Measurements from ENCODE around the gene SNTG2.
"Not testable (repeated sequence)": the region's sequence is repeated elsewhere in the genome, so short reads cannot be mapped to it uniquely, and the experiment has no call there.

Gene SNTG2

DNA sequence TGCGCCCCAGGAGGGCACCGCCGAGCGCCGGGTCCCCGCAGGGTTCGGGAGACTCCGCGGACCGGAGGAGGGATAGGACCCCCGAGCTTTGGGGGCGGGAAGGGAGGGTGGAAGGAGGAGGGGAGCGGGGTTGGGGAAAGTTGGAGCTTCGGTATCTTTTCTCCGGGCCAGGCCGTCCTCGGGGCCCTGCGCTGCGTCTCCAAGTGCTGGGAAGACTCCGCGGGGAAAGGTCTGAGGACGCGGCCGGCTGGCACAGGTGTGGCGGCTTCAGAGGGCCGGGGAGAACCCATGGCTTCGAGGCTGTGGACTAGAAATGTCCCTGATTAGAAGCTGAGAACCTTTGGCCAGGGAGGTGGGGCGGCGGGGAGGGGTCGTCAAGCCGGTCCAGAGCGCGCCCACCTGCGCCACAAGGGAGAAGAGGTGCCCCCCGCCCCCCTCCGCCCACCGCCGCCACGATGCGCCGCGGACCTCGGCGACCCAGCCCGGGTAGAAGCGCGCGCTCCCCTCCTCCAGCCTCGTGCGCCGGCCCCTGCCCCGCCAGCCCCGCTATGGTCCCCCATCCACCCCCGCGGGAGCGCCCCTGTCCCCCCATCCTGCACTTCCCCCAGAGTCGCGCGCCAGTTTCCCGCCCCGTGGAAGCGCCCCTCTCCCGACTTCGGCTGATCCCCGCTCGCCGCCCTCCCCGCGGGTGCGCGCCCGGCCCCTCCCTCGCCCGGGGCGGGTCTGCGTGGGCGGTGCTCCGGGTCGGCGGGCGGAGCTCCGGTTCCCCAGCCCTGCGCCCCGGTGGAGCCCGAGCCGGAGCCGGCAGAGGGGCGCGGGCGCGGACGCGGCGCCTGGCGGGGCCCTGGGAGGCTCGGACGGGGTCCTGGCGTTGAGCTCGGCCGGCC is at the start of gene SNTG2:
Gene SNTG2, plus strand, starts transcription at position 770 of the 887 bp plus-strand sequence. CDS start 148 bp downstream, outside the sequence.
- no peaks in the 10 kb centered on the region for H3K36me3 ChIP-seq (ENCODE audit: control insufficient read depth in 2 of 2, insufficient read depth in 2 of 2, low read length in 2 of 2)
- H3K4me1 ChIP-seq (ENCODE audit: control insufficient read depth in 2 of 2, insufficient read depth in 2 of 2, low read length in 2 of 2), result peaks cover 0 to 2% of the 10 kb centered on the region in 2 donors
- H3K9ac ChIP-seq (ENCODE audit: low read depth in 1 of 2, low read length in 2 of 2), result no peak within 1 kb of the TSS
- peaks cover 24 to 35% of the 10 kb centered on the region in 2 donors for H3K27me3 ChIP-seq (ENCODE audit: control insufficient read depth in 2 of 2, insufficient read depth in 2 of 2, low read length in 2 of 2)
- no peaks in the 10 kb centered on the region for H3K9me3 ChIP-seq (ENCODE audit: control insufficient read depth in 2 of 2, low read length in 2 of 2)
- peak within 1 kb of the TSS in 1 of 2 donors; percentile 30 for H3K4me3 ChIP-seq (ENCODE audit: low read length in 2 of 2)
- H3K27ac ChIP-seq (ENCODE audit: low read depth in 2 of 2, low read length in 2 of 2), result no peak within 1 kb of the TSS

DNA sequence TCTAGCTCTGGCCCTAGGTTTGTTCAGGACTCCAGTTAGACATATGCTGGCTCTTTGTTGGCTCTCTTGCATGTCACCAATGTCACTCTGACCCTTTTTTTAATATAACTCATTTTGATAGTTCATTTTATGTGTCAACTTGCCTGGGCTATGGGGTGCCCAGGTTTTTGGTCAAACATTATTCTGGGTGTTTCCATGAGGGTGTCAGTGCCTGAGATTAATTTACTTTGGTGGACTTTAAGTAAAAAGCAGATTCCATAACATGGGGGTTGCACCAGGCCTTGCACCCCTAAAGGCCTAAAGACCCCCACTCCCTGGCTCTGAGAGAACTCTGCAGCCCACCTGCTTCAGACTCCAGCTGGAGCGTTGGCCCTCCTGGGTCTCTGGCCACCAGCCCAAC is 48.1 kb upstream of the SNTG2 start:
- H3K4me3 ChIP-seq (ENCODE audit: low read length in 2 of 2), result no peak overlapping the region
- H3K27ac ChIP-seq (ENCODE audit: low read depth in 2 of 2, low read length in 2 of 2), result no peak overlapping the region
- H3K36me3 ChIP-seq (ENCODE audit: control insufficient read depth in 2 of 2, insufficient read depth in 2 of 2, low read length in 2 of 2), result no peaks in the 10 kb centered on the region
- H3K4me1 ChIP-seq (ENCODE audit: control insufficient read depth in 2 of 2, insufficient read depth in 2 of 2, low read length in 2 of 2), result no peaks in the 10 kb centered on the region
- peaks cover 0 to 5% of the 10 kb centered on the region in 2 donors for H3K27me3 ChIP-seq (ENCODE audit: control insufficient read depth in 2 of 2, insufficient read depth in 2 of 2, low read length in 2 of 2)
- H3K9me3 ChIP-seq (ENCODE audit: control insufficient read depth in 2 of 2, low read length in 2 of 2), result no peaks in the 10 kb centered on the region
- no peak overlapping the region for H3K9ac ChIP-seq (ENCODE audit: low read depth in 1 of 2, low read length in 2 of 2)

GRCh38 chr2:903223-903900 is 47.3 kb upstream of the SNTG2 start:
- Histone ChIP-seq H3K4me3 (ENCODE audit: low read length in 2 of 2) (no peak overlapping the region), H3K9ac (ENCODE audit: low read depth in 1 of 2, low read length in 2 of 2) (no peak overlapping the region), H3K27me3 (ENCODE audit: control insufficient read depth in 2 of 2, insufficient read depth in 2 of 2, low read length in 2 of 2) (peaks cover 0 to 5% of the 10 kb centered on the region in 2 donors), H3K36me3 (ENCODE audit: control insufficient read depth in 2 of 2, insufficient read depth in 2 of 2, low read length in 2 of 2) (no peaks in the 10 kb centered on the region), H3K9me3 (ENCODE audit: control insufficient read depth in 2 of 2, low read length in 2 of 2) (no peaks in the 10 kb centered on the region), H3K4me1 (ENCODE audit: control insufficient read depth in 2 of 2, insufficient read depth in 2 of 2, low read length in 2 of 2) (no peaks in the 10 kb centered on the region), H3K27ac (ENCODE audit: low read depth in 2 of 2, low read length in 2 of 2) (no peak overlapping the region)

DNA sequence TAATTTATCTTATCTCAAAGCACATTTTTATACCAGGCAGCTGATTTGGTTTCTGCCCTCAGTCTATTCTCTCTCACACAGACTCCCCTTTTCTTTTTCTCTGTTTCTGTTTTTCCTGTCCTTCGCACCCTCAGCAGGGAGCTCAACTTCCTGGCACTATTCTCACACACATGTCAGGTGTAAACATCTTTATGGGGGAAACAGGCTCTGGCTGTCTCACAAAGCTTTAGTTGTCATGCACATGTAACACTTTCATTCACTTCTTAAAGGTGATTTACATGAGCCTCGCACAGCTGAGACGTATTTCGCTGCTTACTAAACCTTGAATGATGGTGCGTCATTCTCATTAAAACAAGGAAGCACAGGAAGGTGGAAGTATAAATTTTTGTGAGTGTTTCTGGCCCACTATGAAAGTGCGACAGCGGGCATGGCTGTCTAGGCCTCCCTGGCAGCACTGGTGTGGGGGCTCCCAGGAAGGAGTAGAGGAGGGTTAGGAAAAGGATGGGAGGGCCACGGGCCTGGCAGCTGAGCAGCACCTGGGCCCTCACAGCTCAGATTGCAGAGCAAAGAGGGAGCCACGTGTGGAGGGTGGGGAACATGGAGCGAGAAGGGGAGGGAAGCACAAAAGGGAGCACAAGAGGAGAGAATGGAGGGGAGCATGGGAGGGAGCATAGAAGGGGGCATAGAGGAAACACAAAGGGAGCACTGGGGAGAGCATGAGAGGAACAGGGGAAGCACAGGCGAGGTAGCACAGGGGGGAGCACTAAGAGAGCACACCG is 46.2 kb upstream of the SNTG2 start:
- no peaks in the 10 kb centered on the region for H3K36me3 ChIP-seq (ENCODE audit: control insufficient read depth in 2 of 2, insufficient read depth in 2 of 2, low read length in 2 of 2)
- peaks cover 0 to 5% of the 10 kb centered on the region in 2 donors for H3K27me3 ChIP-seq (ENCODE audit: control insufficient read depth in 2 of 2, insufficient read depth in 2 of 2, low read length in 2 of 2)
- no peak overlapping the region for H3K27ac ChIP-seq (ENCODE audit: low read depth in 2 of 2, low read length in 2 of 2)
- H3K9ac ChIP-seq (ENCODE audit: low read depth in 1 of 2, low read length in 2 of 2), result no peak overlapping the region
- no peak overlapping the region for H3K4me3 ChIP-seq (ENCODE audit: low read length in 2 of 2)
- no peaks in the 10 kb centered on the region for H3K9me3 ChIP-seq (ENCODE audit: control insufficient read depth in 2 of 2, low read length in 2 of 2)
- H3K4me1 ChIP-seq (ENCODE audit: control insufficient read depth in 2 of 2, insufficient read depth in 2 of 2, low read length in 2 of 2), result no peaks in the 10 kb centered on the region

DNA sequence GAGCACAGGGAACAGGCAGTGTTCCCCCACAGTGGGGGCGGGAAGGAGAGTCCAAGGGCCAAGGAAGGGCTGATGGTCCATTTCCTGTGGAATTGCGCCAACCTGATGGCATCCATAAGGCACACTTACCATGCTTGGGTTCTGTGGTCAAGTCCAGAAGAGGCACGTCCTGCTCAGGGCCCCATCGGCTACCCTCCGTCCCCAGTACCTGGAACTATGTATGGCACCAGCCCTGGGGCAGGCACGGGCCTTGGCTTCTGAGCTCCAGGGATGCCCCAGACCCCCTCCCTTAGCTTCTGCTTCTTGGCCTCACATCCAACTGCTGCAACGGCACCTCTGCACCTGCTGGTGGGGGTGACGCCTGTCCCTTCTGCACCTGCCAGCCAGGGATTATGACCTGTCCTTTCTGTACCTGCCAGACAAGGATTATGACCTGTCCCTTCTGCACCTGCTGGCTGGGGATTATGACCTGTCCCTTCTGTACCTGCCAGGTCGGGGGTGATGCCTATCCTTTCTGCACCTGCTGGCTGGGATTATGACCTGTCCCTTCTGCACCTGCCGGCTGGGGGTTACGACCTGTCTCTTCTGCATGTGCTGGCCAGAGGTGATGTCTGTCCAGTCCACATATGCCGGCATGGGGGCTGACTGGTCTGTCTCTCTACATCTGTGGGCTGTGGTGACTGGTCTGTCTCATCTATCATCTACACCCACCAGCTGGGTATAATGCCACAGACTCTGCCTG is 45.4 kb upstream of the SNTG2 start:
- no peaks in the 10 kb centered on the region for H3K4me1 ChIP-seq (ENCODE audit: control insufficient read depth in 2 of 2, insufficient read depth in 2 of 2, low read length in 2 of 2)

DNA sequence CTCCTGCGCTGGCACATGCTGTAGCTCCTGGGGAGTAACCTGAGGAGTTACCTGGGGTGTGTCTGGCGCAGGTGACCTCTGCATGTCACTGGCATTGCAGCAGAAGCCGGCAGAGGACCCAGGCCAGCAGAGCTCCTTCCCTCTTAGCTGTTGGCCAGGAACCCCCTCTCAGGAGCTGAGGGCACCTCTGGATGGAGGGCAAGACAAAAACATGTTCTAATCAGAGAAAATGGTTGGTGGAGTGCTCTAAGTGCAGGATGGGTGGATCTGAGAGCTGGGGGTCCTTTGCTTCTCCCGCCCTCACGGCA is 44.9 kb upstream of the SNTG2 start:
- Histone ChIP-seq H3K9me3 (ENCODE audit: control insufficient read depth in 2 of 2, low read length in 2 of 2) (no peaks in the 10 kb centered on the region), H3K27me3 (ENCODE audit: control insufficient read depth in 2 of 2, insufficient read depth in 2 of 2, low read length in 2 of 2) (peaks cover 0 to 3% of the 10 kb centered on the region in 2 donors), H3K36me3 (ENCODE audit: control insufficient read depth in 2 of 2, insufficient read depth in 2 of 2, low read length in 2 of 2) (no peaks in the 10 kb centered on the region), H3K9ac (ENCODE audit: low read depth in 1 of 2, low read length in 2 of 2) (no peak overlapping the region), H3K4me3 (ENCODE audit: low read length in 2 of 2) (no peak overlapping the region), H3K4me1 (ENCODE audit: control insufficient read depth in 2 of 2, insufficient read depth in 2 of 2, low read length in 2 of 2) (no peaks in the 10 kb centered on the region), H3K27ac (ENCODE audit: low read depth in 2 of 2, low read length in 2 of 2) (no peak overlapping the region)

More for the DNA sequence above, 45.4 kb upstream of the SNTG2 start:
- Histone ChIP-seq H3K9ac (ENCODE audit: low read depth in 1 of 2, low read length in 2 of 2) (no peak overlapping the region), H3K4me3 (ENCODE audit: low read length in 2 of 2) (no peak overlapping the region), H3K36me3 (ENCODE audit: control insufficient read depth in 2 of 2, insufficient read depth in 2 of 2, low read length in 2 of 2) (no peaks in the 10 kb centered on the region), H3K27me3 (ENCODE audit: control insufficient read depth in 2 of 2, insufficient read depth in 2 of 2, low read length in 2 of 2) (peaks cover 0 to 3% of the 10 kb centered on the region in 2 donors), H3K27ac (ENCODE audit: low read depth in 2 of 2, low read length in 2 of 2) (no peak overlapping the region), H3K9me3 (ENCODE audit: control insufficient read depth in 2 of 2, low read length in 2 of 2) (no peaks in the 10 kb centered on the region)

- Histone ChIP-seq H3K9ac (ENCODE audit: low read depth in 1 of 2, low read length in 2 of 2) (no peak overlapping the region), H3K27me3 (ENCODE audit: control insufficient read depth in 2 of 2, insufficient read depth in 2 of 2, low read length in 2 of 2) (peaks cover 0 to 3% of the 10 kb centered on the region in 2 donors), H3K9me3 (ENCODE audit: control insufficient read depth in 2 of 2, low read length in 2 of 2) (no peaks in the 10 kb centered on the region)
Observed at GRCh38 chr2:907706-908105, 42.9 kb upstream of the SNTG2 start.

DNA sequence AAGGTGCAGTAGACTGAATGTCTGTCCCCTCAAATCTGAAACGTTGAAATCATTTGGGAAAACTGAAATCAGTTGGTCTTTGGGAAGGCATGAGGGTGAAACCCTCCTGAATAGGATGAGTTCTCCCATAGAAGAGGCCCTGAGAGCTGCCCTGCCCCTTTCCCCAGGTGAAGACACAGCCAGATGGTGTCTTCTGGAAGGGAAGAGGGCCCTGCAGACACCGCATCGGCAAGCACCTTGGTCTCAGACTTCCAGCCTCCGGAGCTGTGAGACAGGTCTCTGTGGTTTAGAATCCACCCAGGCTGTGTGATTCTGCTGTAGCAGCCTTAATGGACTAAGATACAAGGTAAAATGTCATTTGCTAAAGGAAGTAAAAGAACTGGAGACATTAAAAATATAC is 42.1 kb upstream of the SNTG2 start:
- no peaks in the 10 kb centered on the region for H3K9me3 ChIP-seq (ENCODE audit: control insufficient read depth in 2 of 2, low read length in 2 of 2)
- H3K4me1 ChIP-seq (ENCODE audit: control insufficient read depth in 2 of 2, insufficient read depth in 2 of 2, low read length in 2 of 2), result no peaks in the 10 kb centered on the region
- H3K4me3 ChIP-seq (ENCODE audit: low read length in 2 of 2), result no peak overlapping the region
- H3K36me3 ChIP-seq (ENCODE audit: control insufficient read depth in 2 of 2, insufficient read depth in 2 of 2, low read length in 2 of 2), result no peaks in the 10 kb centered on the region
- H3K27ac ChIP-seq (ENCODE audit: low read depth in 2 of 2, low read length in 2 of 2), result no peak overlapping the region
- H3K27me3 ChIP-seq (ENCODE audit: control insufficient read depth in 2 of 2, insufficient read depth in 2 of 2, low read length in 2 of 2), result peaks cover 0 to 3% of the 10 kb centered on the region in 2 donors
- H3K9ac ChIP-seq (ENCODE audit: low read depth in 1 of 2, low read length in 2 of 2), result no peak overlapping the region

More at GRCh38 chr2:907706-908105, 42.9 kb upstream of the SNTG2 start:
- Histone ChIP-seq H3K36me3 (ENCODE audit: control insufficient read depth in 2 of 2, insufficient read depth in 2 of 2, low read length in 2 of 2) (no peaks in the 10 kb centered on the region), H3K4me1 (ENCODE audit: control insufficient read depth in 2 of 2, insufficient read depth in 2 of 2, low read length in 2 of 2) (no peaks in the 10 kb centered on the region), H3K4me3 (ENCODE audit: low read length in 2 of 2) (no peak overlapping the region), H3K27ac (ENCODE audit: low read depth in 2 of 2, low read length in 2 of 2) (no peak overlapping the region)

DNA sequence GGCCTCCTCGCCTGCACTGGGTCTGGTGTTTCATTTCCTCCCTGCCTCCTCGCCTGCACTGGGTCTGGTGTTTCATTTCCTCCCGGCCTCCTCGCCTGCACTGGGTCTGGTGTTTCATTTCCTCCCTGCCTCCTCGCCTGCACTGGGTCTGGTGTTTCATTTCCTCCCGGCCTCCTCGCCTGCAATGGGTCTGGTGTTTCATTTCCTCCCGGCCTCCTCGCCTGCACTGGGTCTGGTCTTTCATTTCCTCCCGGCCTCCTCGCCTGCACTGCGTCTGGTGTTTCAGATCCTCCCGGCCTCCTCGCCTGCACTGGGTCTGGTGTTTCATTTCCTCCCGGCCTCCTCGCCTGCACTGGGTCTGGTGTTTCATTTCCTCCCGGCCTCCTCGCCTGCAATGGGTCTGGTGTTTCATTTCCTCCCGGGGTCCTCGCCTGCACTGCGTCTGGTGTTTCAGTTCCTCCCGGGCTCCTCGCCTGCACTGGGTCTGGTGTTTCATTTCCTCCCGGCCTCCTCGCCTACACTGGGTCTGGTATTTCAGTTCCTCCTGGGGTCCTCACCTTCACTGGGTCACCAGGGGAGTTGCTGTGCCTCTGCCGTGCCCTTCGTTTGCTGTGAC is 40.8 kb upstream of the SNTG2 start:
- not testable (repeated sequence) for H3K27ac ChIP-seq (ENCODE audit: low read depth in 2 of 2, low read length in 2 of 2); H3K4me3 ChIP-seq (ENCODE audit: low read length in 2 of 2); H3K27me3 ChIP-seq (ENCODE audit: control insufficient read depth in 2 of 2, insufficient read depth in 2 of 2, low read length in 2 of 2); H3K9ac ChIP-seq (ENCODE audit: low read depth in 1 of 2, low read length in 2 of 2); H3K4me1 ChIP-seq (ENCODE audit: control insufficient read depth in 2 of 2, insufficient read depth in 2 of 2, low read length in 2 of 2); H3K9me3 ChIP-seq (ENCODE audit: control insufficient read depth in 2 of 2, low read length in 2 of 2); H3K36me3 ChIP-seq (ENCODE audit: control insufficient read depth in 2 of 2, insufficient read depth in 2 of 2, low read length in 2 of 2)
